GM19452 (cell line): ENCODE data around the gene INPP4B.
"Not testable (repeated sequence)": the region's sequence is repeated elsewhere in the genome, so short reads cannot be mapped to it uniquely, and the experiment has no call there.

Source experiments
- ATAC-seq: cut with Tn5 transposase; IDR thresholded peaks from one replicate; pipeline ENCODE4 v1.9.1; 2021; ENCODE audit not compliant: unreplicated experiment

Gene INPP4B

DNA sequence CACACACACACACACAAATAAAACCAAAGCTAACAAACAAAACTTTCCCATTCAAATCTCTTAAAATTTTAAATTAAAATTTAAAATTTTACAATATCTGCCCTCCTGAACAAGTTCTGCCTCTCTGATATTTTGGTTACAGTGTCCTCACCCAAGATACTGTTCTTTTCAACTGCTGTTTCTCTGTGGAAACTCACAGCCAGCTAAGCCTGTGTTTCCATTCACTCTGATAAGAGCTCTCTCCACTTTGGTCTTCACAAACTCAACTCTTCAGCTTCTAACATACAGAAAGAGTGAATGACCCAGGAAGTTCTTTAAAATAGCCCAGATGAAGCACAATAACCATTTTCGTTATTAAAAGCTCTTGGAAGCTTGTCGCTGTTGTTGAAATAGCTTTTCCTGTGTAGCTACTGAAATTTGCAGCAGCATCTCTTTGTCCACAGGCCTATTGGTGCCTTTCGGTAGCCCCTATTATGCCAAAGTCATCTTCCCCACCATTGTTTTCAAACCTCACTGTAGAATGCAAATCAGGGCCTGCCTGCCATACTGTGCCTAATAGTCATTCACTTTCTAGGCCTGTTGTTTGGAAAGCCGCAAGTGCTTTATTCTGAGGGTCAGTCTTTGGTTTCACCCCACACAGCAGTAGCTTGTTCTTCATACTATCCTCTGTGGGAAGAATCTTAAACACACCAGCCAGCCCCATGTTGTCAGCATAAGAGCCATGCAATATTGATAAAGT lies 19.4 kb downstream of the INPP4B start:
- no peak for ATAC-seq

DNA sequence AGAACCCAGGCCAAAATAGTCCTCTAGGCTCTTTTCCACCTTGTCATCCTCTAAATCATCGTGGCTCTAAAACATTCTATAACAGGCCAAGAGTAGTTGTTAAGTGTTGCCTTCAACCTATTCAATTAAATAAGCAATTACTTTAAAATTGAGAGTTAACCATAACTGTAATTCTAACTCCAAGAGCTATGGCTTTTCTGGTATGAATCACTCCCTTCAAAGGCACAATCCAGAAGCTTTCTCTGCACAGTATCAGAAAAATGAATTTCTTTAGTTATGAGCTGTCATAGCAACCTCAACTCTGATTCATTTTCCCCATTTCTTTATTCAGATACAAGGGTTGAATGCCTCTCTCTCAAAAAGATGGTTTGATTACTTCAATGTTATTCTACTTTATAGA lies 21.7 kb downstream of the INPP4B start:
- no peak for ATAC-seq

DNA sequence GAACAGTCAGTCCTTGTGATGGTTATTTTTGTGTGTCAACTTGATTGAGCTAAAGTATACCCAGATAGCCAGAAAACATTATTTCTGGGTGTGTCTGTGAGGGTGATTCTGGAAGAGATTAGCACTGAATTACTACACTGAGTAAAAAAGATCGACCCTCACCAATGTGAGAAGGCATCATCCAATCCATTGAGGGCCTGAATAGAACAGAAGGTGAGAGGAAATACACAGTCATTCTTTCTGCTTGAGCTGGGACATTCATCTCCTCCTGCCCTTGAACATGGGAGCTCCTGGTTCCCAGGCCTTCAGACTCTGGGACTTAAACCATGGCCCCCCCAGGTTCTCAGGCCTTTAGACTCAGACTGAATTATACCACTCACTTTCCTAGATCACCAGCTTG lies 22.3 kb downstream of the INPP4B start:
- no peak for ATAC-seq

DNA sequence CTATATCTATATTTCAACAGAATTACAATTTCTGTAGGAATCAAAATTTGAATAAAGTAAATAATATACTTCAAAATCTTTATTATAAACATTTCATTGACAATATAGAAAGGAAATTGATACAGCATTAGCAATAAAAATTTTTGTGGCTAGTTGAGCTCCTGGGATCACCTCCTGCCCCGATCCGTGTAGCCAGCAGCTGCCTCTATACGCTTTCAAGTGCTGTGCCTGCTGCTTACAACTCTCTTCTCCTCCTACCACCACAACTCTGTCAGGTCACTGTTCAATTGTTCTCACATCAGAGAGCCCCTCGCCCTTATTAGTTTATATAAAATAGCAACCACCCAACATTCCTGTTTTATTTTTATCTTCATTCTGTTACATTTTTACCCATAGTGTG lies 27.6 kb downstream of the INPP4B start:
- no peak for ATAC-seq

DNA sequence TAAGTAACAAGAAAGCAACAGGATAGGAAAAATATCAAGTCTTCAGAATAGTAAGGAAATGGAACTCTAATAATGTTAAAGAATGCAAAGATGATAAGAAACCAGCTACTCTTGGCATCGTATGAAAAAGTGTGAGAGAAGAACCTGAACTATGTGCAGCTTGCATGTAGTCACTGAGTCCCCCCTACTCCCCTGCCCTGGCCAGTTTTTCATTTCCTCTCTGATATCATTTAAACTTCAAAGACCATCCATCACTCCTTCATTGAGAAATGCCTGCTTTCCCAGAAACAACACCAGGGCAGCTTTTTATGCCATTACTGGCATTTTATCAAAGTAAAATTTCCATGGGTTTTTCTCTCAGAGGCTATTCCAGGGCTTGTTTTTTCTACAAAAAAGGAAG lies 28.1 kb downstream of the INPP4B start:
- ATAC-seq, result no peak

DNA sequence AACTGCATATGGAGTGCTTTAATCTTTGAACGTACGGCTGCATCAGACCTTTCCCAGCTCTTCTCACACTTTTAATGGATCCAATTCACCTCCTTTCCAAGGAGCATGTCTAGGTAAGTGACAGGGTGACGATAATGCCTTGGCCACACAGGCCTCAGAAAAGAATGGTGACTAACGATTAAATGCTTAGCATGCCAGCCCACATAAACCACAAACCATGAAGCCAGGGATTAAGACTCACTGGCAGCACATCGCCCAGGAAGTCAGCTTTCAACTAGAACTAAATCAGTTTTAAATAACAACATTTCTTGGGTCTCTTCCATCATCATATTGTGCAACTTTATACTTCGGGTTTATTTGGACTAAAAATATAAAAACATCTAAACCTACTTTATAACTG lies 28.7 kb downstream of the INPP4B start:
- ATAC-seq, result no peak

DNA sequence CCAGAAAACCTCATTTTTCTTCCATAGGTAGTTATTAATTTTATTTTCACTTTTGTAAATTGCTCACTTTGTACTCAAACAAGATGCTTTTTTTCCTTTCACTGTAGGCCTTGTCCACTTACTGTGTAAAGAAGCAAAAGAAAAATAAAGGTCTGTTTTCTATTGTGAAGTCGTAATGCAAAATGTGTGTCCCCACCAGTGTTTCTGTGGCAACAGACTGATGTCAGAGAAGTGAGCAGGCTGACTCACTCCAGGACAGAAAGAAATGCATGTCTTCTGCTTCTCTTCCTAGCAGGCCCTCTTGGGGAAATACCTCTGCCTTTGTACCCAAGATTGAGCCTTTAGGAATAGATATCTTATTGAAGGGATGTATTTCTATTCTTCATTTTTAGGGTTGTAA lies 30.3 kb downstream of the INPP4B start:
- ATAC-seq, result no peak

DNA sequence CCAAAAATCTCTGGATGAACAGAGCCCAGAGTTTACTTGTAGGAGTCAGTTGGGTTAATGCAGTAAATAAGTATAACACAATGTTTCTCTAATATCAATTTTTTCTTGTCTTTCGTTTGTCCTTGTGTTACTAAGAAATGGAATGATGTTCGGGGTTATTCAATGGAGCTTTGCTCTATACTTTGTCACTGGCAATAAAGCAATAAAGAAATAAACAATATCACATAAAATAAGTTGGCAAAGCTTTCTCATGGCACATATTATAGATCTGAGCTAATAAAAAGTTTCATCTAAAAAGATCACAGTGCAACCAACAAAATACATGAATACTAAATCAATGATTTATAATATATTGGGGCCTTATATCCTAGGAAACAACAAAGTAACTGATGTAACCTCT lies 32.7 kb downstream of the INPP4B start:
- ATAC-seq, result no peak

DNA sequence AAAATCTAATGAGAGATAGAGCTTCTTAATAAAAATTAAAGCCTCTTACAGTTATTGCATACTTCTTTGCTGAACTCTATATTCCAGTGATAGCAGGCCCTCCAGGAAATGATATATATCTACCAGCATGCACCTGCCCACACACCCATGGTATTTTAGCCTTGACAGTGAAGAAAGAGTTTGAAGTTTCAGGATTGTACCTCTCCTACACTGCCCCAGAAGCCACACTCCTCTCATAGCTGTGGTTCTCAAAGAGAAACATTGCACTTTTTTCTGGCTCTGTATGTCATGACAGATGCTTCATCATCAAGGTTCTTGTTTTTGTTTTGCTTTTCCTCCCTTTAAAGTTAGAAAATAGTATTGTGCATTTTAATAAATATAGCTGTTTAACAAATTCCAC lies 34.0 kb downstream of the INPP4B start:
- no peak for ATAC-seq

DNA sequence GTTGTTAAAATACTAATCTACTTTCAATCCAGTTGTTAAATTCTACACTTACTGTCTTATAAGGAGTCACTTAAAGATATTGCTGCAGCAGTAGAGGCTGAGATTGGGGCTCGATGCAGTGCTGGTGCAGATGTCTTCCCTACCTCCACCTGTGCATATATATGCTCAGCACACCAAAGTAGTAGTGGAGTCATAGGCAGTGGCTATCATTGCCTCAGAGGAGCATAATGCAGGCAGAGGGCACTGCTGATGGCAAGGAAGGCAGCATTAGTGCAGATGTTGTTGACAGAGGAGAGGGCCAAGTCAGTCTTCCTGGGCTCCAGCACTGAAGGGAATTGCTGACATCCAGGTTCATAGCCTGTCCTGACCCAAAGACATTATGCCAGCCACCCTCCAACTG lies 35.1 kb downstream of the INPP4B start:
- no peak for ATAC-seq

DNA sequence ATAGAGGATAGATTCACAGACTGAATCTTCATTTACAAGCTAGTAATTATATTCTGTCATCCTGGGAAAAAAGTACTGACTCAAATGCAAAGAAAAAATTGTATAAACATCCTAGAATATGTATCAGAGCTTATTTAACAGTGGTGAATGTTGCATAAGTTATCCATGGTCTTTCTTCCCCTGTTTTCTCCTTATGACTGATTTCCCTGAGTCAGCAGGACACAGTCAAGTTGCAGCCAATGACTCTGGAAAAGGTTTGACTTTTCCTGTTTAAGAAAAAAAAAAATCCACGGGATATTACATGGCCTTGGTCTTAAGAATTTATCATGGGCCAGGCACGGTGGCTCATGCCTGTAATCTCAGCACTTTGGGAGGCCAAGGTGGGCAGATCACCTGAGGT lies 36.5 kb downstream of the INPP4B start:
- no peak for ATAC-seq

DNA sequence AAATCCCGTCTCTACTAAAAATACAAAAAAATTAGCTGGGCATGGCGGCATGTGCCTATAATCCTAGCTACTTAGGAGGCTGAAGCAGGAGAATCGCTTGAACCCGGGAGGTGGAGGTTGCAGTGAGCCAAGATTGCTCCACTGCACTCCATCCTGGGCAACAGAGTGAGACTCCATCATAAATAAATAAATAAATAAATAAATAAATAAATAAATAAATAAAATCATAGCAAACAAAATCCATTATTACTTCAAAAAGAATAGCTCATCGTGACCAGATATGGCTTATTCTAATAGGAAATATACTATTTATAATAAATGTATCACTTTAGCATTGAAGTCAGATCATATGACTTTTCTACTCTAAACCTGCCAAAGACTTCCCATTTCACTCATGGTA lies 42.2 kb downstream of the INPP4B start:
- ATAC-seq, result not testable (repeated sequence)

DNA sequence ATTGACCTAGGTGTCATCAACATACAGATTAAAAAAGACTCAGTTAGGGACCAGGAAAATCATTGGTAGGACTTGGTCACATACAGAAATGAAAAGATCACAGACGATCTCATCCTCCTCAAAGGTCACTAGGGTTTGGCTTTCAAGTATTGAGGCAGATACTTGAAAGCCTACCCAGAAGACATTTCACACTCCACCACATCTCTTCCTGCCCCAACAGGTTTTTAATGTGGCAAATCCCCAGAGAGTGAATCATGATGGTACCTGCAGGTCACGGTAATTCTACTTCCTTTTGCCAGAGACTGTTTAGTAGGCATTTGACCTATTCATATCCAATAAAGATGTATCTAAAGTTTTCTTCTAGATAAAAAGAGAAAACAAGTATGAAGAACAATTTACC lies 44.1 kb downstream of the INPP4B start:
- no peak for ATAC-seq

DNA sequence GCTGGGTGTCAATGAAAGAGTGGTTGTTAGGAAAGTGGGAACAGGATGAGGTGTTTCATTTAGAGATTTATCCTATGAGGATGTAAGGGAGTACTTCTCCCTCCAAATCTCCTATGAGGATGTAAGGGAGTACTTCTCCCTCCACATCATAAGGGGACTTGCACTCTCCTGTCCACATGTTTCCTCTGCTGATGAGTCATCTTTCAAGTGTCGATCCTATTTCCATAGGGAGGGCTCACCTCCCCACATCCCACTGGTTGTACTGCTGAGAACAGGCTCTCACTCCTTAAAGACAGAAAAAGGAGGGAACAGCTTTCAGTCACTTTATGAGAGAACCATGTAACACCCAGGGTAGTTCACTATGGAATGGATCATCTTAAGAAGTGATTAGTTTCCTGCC lies 65.0 kb downstream of the INPP4B start:
- ATAC-seq, result no peak

DNA sequence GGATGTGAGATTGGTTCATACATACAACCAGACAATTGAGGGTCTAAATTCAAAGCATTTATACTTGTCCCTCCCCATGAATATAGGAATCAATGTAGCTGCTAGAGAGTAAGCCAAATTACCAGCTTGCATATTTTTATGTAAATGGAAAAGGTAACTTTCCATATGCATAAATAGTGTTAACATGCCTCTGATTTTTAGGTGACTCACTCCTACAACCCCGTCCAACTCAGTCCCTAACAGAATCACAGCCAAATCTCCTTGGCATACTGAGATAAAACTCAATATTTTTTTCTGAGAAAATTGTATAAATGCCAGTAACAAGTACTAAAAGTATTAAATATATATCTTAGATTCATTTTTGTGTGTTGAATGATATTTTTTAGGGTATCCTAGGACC lies 67.2 kb downstream of the INPP4B start:
- no peak for ATAC-seq

DNA sequence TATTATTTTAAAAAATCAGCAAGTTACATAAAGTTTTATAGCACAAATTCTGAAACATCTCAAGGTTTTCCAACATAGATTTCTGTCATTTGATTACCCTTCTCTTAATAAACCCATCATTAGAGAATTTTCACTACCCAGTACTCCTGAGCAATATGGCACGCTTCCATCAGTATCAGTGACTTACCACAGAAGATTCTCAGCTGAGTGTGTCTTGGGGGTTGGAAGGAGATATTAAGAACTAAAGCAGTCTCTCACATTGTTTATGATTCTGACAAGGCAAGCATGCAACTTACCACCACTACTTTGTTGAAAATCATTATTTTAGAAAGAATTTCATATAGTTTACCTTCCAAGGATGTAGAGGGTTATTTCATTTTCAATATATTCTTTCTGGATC lies 67.7 kb downstream of the INPP4B start:
- ATAC-seq, result no peak

DNA sequence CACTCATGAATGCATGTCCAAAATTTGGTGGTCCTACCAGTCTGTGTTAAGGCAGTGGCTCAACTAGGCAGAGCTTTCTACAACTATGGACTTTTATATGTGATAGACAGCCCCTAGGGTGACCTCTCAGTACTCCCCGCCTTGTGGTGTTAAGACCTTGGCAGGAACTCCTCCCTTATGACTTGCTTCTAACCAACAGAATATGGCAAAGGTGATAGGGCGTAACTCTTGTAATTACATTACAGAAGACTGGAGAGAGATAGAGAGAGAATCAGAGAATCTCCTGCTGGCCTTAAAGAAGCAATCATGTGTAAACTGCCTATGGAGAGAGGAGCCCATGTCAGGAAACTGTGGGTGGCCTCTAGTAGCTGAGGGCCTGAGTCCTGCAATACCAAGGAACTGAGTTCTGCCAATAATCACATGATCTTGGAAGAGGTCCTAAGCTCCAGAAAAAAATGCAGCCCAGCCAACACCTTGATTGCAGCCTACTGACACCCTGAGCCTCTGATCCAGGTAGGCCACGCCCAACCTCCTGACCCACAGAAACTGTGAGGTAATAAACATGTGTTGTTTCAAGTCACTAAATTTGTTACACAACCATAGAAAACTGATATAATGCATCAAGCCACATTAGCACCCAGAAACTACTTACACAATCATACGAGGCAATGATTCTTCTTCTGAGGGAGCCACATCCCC lies 68.9 kb downstream of the INPP4B start:
- ATAC-seq, result no peak

DNA sequence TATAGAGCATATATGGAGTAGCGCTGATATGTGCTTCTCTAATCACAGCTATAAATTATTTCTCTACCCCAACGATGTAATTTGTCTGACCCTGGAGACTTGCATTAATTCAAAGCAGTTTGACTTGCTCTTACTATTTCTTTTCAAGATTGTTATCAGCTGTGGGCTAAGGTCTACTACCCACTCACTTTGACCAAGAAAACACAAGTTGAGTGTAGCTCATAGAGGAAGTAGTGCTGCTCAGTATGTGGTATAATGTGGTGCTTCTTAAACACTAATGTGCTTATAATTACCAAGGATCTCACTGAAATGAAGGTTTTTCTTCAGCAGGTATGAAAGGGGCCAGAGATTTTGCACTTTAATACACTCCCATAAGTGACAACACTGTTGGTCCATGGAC lies 70.1 kb downstream of the INPP4B start:
- ATAC-seq, result no peak

DNA sequence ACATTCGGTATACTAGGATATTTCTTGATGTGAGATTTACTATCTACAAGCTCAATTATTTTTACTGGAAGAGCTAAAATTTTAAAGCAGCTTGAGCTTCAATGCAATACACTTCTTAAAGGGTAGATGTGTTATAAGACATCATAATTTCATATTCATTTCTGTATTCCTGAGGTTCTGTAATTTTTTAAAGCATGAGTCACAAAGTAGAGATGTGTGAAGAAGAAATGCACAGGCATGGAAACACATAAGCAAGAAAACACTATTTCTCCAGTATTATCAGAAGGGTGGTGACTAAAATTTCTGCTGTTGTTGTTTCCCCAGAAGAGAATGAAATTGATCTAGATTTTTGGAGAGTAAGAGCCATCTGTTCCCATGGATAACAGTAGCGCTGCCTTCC lies 72.6 kb downstream of the INPP4B start:
- ATAC-seq, result no peak

DNA sequence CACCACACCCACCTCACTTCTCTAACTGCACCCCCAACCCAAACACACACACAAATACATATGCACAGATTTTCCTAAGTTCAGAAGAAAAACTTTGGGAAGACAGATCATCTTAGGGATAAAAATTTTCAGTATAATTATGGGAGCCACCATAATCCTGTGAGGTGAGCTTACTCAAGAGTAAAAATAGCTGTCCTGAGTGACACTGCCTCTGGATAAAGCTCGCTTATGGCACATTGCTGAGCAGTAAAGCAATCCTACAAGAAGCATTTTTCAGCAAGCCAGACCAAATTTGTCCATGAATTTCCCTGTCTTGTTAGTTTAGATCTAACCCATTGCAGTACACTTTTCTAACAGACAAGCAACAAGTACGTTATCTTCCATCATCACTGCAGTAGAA lies 83.8 kb downstream of the INPP4B start:
- no peak for ATAC-seq

DNA sequence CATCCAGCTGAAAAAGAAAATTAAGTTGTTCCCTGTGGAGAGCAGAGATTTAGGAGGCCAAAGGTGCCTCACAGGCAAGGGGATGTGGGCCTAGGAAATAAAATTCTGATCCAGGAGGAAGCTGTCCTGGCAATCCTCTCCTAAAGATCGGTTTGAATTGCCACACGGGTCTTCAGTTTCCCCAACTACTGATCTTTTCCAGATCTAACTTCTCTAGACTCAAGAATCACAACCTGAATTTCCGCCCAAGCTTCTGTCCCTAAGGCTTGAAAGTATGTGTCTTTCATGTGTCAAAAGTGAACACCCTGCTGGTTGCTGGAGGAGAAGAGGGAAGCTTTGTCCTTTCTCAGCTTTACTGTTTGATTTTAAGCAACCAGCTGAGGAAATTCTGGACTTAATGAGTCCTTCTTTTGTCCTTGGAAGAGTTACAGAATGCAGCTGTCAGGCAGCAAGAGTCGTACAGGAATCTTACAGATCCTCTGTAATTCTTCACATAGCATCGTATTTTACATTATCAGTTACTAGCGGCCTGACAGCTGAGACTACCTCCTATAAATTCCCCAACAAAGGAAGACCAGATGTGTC lies 93.8 kb downstream of the INPP4B start:
- ATAC-seq, result no peak

DNA sequence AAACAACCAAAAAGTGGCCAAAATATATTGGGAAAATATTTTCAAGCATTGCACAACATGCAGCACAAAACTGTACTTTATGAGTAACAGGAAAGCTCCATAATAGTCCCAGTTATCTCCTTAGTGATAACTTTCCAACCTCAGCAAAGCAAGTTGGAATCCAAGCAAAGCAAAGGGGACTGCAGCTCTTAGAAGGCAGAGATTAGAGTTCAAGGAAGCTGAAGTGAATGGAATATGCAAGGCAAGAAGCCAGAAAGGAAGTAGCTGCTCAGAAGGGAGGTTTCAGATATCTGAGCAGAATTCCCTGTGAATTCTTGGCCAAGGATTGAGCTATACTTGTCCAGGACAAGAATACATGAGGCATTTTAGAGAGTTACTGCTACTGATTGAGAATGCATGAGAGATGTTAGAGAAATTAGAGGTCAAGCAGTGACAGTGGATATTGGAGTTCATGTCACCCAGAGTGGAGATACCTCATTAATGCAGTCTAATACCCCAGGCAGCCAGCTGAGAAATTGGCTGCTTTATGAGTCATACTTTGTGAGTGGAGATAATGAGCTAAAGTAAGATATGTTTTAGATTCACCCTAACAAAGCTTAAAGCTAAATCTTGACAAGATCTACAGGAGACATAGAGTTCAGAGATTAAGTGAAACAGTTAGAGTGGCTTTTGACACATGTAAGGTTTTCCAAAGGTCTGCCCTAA lies 102.8 kb downstream of the INPP4B start:
- ATAC-seq, result no peak
